ENCODE results near the gene CFD.
A peak's percentile ranks its signal among the peaks of the same experiment; 100 is the strongest.

The CFD gene

DNA sequence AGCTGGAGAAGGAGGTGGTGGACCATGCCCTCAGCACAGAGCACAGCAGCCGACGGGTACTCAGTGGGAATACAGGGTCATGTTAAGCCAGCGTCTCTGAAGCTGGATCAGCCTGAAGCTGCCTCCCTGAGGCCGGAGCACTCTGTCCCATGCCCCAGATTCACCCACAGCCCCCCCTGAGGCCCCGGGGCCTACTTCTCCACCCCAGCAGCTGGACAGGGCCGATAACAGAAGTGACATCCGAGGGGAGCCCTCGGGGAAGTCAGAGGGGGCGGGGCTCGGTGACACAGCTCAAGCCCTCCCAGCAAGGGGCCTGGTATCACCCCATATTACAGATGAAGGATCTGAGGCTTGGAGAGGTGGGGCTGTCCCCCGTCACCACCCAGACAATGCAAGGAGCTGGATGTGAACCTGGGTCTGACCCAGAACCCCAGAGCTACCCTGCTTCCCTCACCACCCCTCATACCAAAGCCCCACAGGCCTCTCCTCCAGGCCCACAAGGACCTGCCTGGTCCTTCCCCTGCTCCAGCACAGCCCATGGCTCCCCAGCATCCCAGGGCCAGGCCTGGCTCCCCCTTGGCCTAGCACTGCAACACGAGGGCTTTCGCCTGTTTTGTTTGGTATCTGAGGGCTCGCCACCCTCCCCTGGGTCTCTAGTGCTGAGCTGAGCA is 47.9 kb downstream of the CFD start:
- in situ Hi-C loops (cut with HindIII; ENCODE audit: low sequenced_read_pairs), result no loop called here
- no peak for DNase-seq (ENCODE audit: low read depth)
- no peak overlapping the region for H3K4me3 ChIP-seq (ENCODE audit: low read depth, low read length)
- TF ChIP-seq, protein P1, sequence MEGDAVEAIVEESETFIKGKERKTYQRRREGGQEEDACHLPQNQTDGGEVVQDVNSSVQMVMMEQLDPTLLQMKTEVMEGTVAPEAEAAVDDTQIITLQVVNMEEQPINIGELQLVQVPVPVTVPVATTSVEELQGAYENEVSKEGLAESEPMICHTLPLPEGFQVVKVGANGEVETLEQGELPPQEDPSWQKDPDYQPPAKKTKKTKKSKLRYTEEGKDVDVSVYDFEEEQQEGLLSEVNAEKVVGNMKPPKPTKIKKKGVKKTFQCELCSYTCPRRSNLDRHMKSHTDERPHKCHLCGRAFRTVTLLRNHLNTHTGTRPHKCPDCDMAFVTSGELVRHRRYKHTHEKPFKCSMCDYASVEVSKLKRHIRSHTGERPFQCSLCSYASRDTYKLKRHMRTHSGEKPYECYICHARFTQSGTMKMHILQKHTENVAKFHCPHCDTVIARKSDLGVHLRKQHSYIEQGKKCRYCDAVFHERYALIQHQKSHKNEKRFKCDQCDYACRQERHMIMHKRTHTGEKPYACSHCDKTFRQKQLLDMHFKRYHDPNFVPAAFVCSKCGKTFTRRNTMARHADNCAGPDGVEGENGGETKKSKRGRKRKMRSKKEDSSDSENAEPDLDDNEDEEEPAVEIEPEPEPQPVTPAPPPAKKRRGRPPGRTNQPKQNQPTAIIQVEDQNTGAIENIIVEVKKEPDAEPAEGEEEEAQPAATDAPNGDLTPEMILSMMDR (IDR thresholded peaks at IDR 0.05; ENCODE audit: low read depth, low read length, missing control alignments), result no peak

DNA sequence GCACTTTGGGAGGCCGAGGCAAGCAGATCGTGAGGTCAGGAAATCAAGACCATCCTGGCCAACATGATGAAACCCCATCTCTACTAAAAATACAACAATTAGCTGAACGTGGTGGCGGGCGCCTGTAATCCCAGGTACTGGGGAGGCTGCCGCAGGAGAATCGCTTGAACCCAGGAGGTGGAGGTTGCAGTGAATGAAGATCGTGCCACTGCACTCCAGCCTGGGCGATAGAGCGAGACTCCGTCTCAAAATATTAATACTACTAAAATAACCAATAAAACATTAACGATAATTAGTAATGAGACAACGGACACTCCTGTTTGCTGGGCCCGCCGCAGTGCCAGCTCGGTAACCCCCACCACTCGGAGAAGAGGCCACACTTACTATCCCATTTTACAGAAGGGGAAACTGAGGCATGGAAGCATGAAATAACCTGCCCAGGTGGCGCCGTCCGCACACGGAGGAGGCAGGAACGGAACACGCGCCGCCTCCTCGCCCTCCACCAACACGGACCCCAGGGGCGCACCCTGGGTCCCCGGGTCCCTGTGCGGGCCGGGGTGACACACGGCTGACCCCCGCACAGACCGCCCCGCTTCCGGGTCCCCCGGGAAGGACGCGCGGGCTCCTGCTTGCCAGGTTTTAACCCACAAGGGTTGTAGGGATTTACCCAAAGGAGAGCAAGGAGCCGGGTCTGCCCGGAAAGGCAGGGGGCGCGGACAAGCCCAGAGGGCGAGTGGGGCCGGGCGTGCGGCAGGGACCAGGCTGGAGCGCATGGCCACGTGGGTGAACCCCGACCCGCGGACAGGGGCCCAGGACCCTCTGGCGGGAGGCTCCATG is 52.0 kb downstream of the CFD start:
- TF ChIP-seq, protein P1 (IDR thresholded peaks at IDR 0.05; ENCODE audit: low read depth, low read length, missing control alignments), result no peak
- in situ Hi-C loops (cut with HindIII; ENCODE audit: low sequenced_read_pairs), result no loop called here
- H3K4me3 ChIP-seq (ENCODE audit: low read depth, low read length), result peak overlapping the region; percentile 26
- DNase-seq (ENCODE audit: low read depth), result no peak

DNA sequence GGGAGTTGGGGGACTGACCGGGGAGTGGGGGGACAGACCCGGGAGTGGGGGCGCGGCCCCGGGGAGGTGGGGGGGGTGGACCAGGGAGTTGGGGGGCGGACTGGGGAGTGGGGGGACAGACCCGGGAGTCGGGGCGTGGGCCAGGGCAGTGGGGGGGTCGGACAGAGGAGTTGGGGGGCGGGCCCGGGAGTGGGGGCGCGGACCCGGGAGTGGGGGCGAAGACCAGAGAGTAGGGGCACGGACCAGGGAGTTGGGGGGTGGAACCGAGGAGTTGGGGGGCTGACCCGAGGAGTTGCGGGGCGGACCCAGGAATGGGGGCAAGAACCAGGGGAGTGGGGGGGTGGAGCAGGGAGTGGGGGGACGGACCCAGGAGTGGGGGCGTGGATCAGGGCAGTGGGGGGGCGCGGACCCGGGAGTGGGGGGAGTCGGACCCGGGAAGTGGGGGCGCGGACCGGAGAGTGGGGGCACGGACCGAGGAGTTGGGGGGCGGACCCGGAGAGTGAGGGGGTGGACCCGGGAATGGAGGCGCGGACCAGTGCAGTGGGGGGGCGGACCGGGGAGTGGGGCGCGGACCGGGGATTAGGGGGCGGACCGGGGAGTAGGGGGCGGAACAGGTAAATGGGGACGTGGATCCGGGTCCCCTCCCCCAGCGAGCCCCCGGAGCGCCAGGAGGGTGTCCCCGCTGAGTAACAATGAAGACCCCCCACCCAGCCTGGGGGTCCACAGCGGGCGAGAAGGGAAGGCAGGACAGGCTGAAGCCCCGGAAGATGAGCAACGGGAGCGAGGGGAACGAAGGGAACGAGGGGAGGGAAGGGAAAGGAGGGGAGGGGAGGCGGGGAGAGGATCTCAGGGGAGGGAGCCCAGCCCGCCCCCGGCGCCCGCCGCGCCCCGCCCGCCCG is 53.0 kb downstream of the CFD start:
- in situ Hi-C loops (cut with HindIII; ENCODE audit: low sequenced_read_pairs), result no loop called here
- no peak for DNase-seq (ENCODE audit: low read depth)
- peak overlapping the region; percentile 78 for H3K4me3 ChIP-seq (ENCODE audit: low read depth, low read length)
- TF ChIP-seq, protein P1 (IDR thresholded peaks at IDR 0.05; ENCODE audit: low read depth, low read length, missing control alignments), result no peak
